Measurements from ENCODE around the gene MMP19. TPM values are rescaled to one million over a fixed set of nuclear protein-coding genes. Genes with fewer than 3 reads are reported as not detected.

The MMP19 gene
- total and polyA plus RNA-seq, 2 of the 4 experiments (the other 2 are of a cell fraction): 9.9 to 34.7 TPM

- H4K8ac ChIP-seq (ENCODE audit: low read depth in 2 of 2, low read length in 2 of 2): no peak overlapping the region
- CTCF ChIA-PET: interaction anchor here (0.6 kb wide), 1 partner anchor 330 kb away, joined by 3 read pairs; no protein-coding TSS in a partner anchor
- intact Hi-C loops (cut with micrococcal nuclease) (no loop called here), dilution Hi-C loops (cut with HindIII; ENCODE audit: low sequenced_read_pairs, unreplicated experiment) (no loop called here), in situ Hi-C loops (cut with MboI; ENCODE audit: low sequenced_read_pairs) (no loop called here)
- no peak overlapping the region for H3K9ac ChIP-seq (ENCODE audit: low read depth, low read length)
- BruUV-seq (replicated peaks): no TSS peak
- no peak overlapping the region for H3K23ac ChIP-seq (ENCODE audit: low read depth, low read length)
- no peaks in the 10 kb centered on the region for H3K27me3 ChIP-seq (ENCODE audit: control insufficient read depth, insufficient read depth, low read length)
- ATAC-seq (ENCODE audit: low read depth): no peak
- no peaks in the 10 kb centered on the region; the same call in 1 of the 2 replicates for H3K4me1 ChIP-seq (ENCODE audit: control insufficient read depth, insufficient read depth, low read length)
- H2BK20ac ChIP-seq (ENCODE audit: low read depth, low read length): no peak overlapping the region
- H3K14ac ChIP-seq (replicated peaks; ENCODE audit: low read depth, low read length): no peak overlapping the region
- H3K4me2 ChIP-seq (ENCODE audit: low read depth, low read length): no peak overlapping the region
- H4K20me1 ChIP-seq (ENCODE audit: insufficient read depth, low read length): peaks cover 5% of the 10 kb centered on the region
- no peak overlapping the region for H4K91ac ChIP-seq (ENCODE audit: insufficient read depth, low read depth, low read length)
- no peak overlapping the region for H3K4ac ChIP-seq (ENCODE audit: low read depth, low read length)
- H2BK120ac ChIP-seq (ENCODE audit: low read depth, low read length): no peak overlapping the region
- H3K56ac ChIP-seq (ENCODE audit: extremely low read depth, insufficient read depth, low read length): no peak overlapping the region
- POLR2A ChIA-PET (ENCODE audit: unreplicated experiment): no interaction called here
- no peak overlapping the region for H3K4me3 ChIP-seq (ENCODE audit: insufficient read depth, low read depth, low read length)
- no peak overlapping the region for H2AK5ac ChIP-seq (ENCODE audit: low read depth, low read length)
- H2AK9ac ChIP-seq (replicated peaks; ENCODE audit: low read depth, low read length, poor library complexity): no peak overlapping the region
- H2AFZ ChIP-seq (replicated peaks; ENCODE audit: low read length, poor library complexity): no peak overlapping the region
- no peak overlapping the region for H3K27ac ChIP-seq (ENCODE audit: insufficient read depth, low read length)
- no peaks in the 10 kb centered on the region for H3K9me1 ChIP-seq (ENCODE audit: insufficient read depth, low read length)
- no peak for DNase-seq
- no peaks in the 10 kb centered on the region for H3K9me3 ChIP-seq (ENCODE audit: control insufficient read depth, insufficient read depth, low read length)
- H2BK5ac ChIP-seq (ENCODE audit: low read depth, low read length, poor library complexity, severe bottlenecking): no peak overlapping the region
- no peak overlapping the region for H4K5ac ChIP-seq (ENCODE audit: low read depth, low read length)
- H2BK15ac ChIP-seq (ENCODE audit: low read depth, low read length): no peak overlapping the region
- no peak for TF ChIP-seq BHLHE40 (IDR thresholded peaks at IDR 0.05; ENCODE audit: low read depth, low read length)
- TF ChIP-seq CTCF (conservative IDR thresholded peaks at IDR 0.05; ENCODE audit: low read depth, low read length): no peak
- TF ChIP-seq RAD21 (IDR thresholded peaks at IDR 0.05; ENCODE audit: low read length): no peak
- no peak for TF ChIP-seq NFE2L2 (IDR thresholded peaks at IDR 0.05; ENCODE audit: low read depth, low read length)
- no peak for TF ChIP-seq ELK1 (IDR thresholded peaks at IDR 0.05; ENCODE audit: borderline replicate concordance, low read depth, low read length)
- no peak for TF ChIP-seq MXI1 (IDR thresholded peaks at IDR 0.05; ENCODE audit: borderline replicate concordance, low read depth, low read length)
- TF ChIP-seq FOS (IDR thresholded peaks at IDR 0.05; ENCODE audit: low read depth, low read length): no peak
- TF ChIP-seq RFX5 (IDR thresholded peaks at IDR 0.05; ENCODE audit: low read depth, low read length): no peak
- H3K36me3 ChIP-seq (ENCODE audit: control insufficient read depth, insufficient read depth, low read length): peaks cover 33% of the 10 kb centered on the region
- H3K18ac ChIP-seq (ENCODE audit: low read depth, low read length): no peak overlapping the region
- peaks cover 27 to 28% of the 10 kb centered on the region in 2 experiments for H3K79me1 ChIP-seq (ENCODE audit: low read depth in 1 of 2, low read length in 2 of 2)
Measured at GRCh38 chr12:55795950-55796349, 46.8 kb downstream of the MMP19 start.
